Activated naive CD4-positive, alpha-beta T cell treated with anti-CD3 and anti-CD28 coated beads for 36 hours (primary cell): Measurements from ENCODE around the gene POLG2. TPM values are rescaled to one million over a fixed set of nuclear protein-coding genes. Genes with fewer than 3 reads are reported as not detected.
"Not testable (repeated sequence)": the region's sequence is repeated elsewhere in the genome, so short reads cannot be mapped to it uniquely, and the experiment has no call there.

ENCODE experiments used
- CTCF ChIA-PET: fragments of 350-600 bp; sonication (Branson Sonifier 250); formaldehyde crosslinking; loops from one replicate; lab custom pipeline; 2021; ENCODE audit warnings: antibody characterized with exemption; lab: Charles Lee
- DNase-seq: peaks from one replicate; pipeline ENCODE4 v3.0.0-alpha.2; 2020
- H3K27ac Mint-ChIP-seq: one replicate; pipeline ENCODE4 v1.8.0; 2021; ENCODE audit warnings: mild to moderate bottlenecking, mixed read lengths
- H3K27me3 Mint-ChIP-seq: one replicate; pipeline ENCODE4 v1.8.0; 2021; ENCODE audit warnings: low read depth, mixed read lengths
- H3K36me3 Mint-ChIP-seq: one replicate; pipeline ENCODE4 v1.8.0; 2021; ENCODE audit warnings: low read depth, mixed read lengths
- H3K4me1 Mint-ChIP-seq: one replicate; pipeline ENCODE4 v1.8.0; 2021; ENCODE audit warnings: low read depth, mixed read lengths
- H3K4me3 Mint-ChIP-seq: one replicate; pipeline ENCODE4 v1.8.0; 2021; ENCODE audit warnings: mild to moderate bottlenecking, moderate library complexity, mixed read lengths
- H3K9me3 Mint-ChIP-seq: one replicate; pipeline ENCODE4 v1.8.0; 2021; ENCODE audit warnings: mixed read lengths
- intact Hi-C: fragments of 100-400 bp; cut with micrococcal nuclease; formaldehyde crosslinking; loops from one replicate; pipeline ENCODE4 v1.15.1; 2023
- total RNA-seq, 2 experiments: library from RNA; stranded (reverse); gene quantifications; one replicate each; pipeline ENCODE4 v1.2.3, GENCODE V29; 2021

The POLG2 gene
- total RNA-seq, 2 experiments from 2014 or later = 23.4 to 26.9 TPM

GRCh38 chr17:64498308-64499203 lies 1.7 kb upstream of the POLG2 start:
- DNase-seq = no peak
- Mint-ChIP-seq H3K27ac (peak overlapping the region; percentile 97), H3K36me3 (peaks cover 60% of the 10 kb centered on the region), H3K27me3 (no peaks in the 10 kb centered on the region), H3K4me1 (peaks cover 82% of the 10 kb centered on the region), H3K4me3 (no peak overlapping the region), H3K9me3 (no peaks in the 10 kb centered on the region)
- intact Hi-C loops = loop anchor here (5.0 kb wide), 1 partner anchor 239 kb away; no protein-coding TSS in a partner anchor
- CTCF ChIA-PET = interaction anchor here (0.5 to 1.5 kb wide), 6 partner anchors 17 to 1117 kb away, joined by 3 to 7 read pairs (median 4); no protein-coding TSS in a partner anchor

GRCh38 chr17:64497565-64498035 lies 746 bp upstream of the POLG2 start:
- intact Hi-C loops = loop anchor here (1.0 to 5.0 kb wide), 5 partner anchors 9 to 477 kb away; partner anchors contain the start of genes CEP95, DDX5 and ICAM2
- Mint-ChIP-seq H3K4me3 (peak overlapping the region; percentile 100), H3K4me1 (peaks cover 78% of the 10 kb centered on the region), H3K9me3 (no peaks in the 10 kb centered on the region), H3K27ac (peak overlapping the region; percentile 97), H3K27me3 (no peaks in the 10 kb centered on the region), H3K36me3 (peaks cover 54% of the 10 kb centered on the region)
- CTCF ChIA-PET = interaction anchor here (0.5 to 2.7 kb wide), 7 partner anchors 8 to 152 kb away, joined by 3 to 29 read pairs (median 4); partner anchors contain the start of genes CEP95 and DDX5
- DNase-seq = no peak

GRCh38 chr17:64496348-64496785 lies 487 bp downstream of the POLG2 start:
- Mint-ChIP-seq H3K4me1 (peaks cover 70% of the 10 kb centered on the region), H3K9me3 (no peaks in the 10 kb centered on the region), H3K4me3 (peak overlapping the region; percentile 100), H3K27me3 (no peaks in the 10 kb centered on the region), H3K27ac (peak overlapping the region; percentile 97), H3K36me3 (peaks cover 47% of the 10 kb centered on the region)
- DNase-seq = no peak
- CTCF ChIA-PET = interaction anchor here (0.6 to 2.7 kb wide), 5 partner anchors 9 to 153 kb away, joined by 3 to 29 read pairs (median 3); partner anchors contain the start of genes CEP95 and DDX5
- intact Hi-C loops = loop anchor here (2.0 to 5.0 kb wide), 3 partner anchors 152 to 476 kb away; partner anchors contain the start of gene ICAM2

GRCh38 chr17:64495300-64495699 lies 1.6 kb downstream of the POLG2 start:
- H3K9me3 Mint-ChIP-seq, H3K27ac Mint-ChIP-seq, H3K27me3 Mint-ChIP-seq, DNase-seq: not testable (repeated sequence)
- CTCF ChIA-PET = interaction anchor here (0.6 to 2.7 kb wide), 3 partner anchors 76 to 218 kb away, joined by 3 to 29 read pairs (median 4); no protein-coding TSS in a partner anchor
- H3K36me3 Mint-ChIP-seq = peaks cover 43% of the 10 kb centered on the region
- H3K4me1 Mint-ChIP-seq = peaks cover 62% of the 10 kb centered on the region
- intact Hi-C loops = loop anchor here (5.0 kb wide), 1 partner anchor 242 kb away; no protein-coding TSS in a partner anchor
- H3K4me3 Mint-ChIP-seq = peak overlapping the region; percentile 100

- intact Hi-C loops = no loop called here
- peaks cover 35% of the 10 kb centered on the region for H3K36me3 Mint-ChIP-seq
- H3K9me3 Mint-ChIP-seq = no peaks in the 10 kb centered on the region
- H3K4me3 Mint-ChIP-seq = peak overlapping the region; percentile 68
- no peak for DNase-seq
- H3K27ac Mint-ChIP-seq = no peak overlapping the region
- CTCF ChIA-PET = interaction anchor here (2.0 to 6.6 kb wide), 2 partner anchors 27 to 74 kb away, joined by 4 to 114 read pairs; no protein-coding TSS in a partner anchor
- no peaks in the 10 kb centered on the region for H3K27me3 Mint-ChIP-seq
- H3K4me1 Mint-ChIP-seq = peaks cover 51% of the 10 kb centered on the region
Measured at GRCh38 chr17:64494121-64494520, 2.7 kb downstream of the POLG2 start.

- peaks cover 38% of the 10 kb centered on the region for H3K4me1 Mint-ChIP-seq
- no peaks in the 10 kb centered on the region for H3K27me3 Mint-ChIP-seq
- no peaks in the 10 kb centered on the region for H3K9me3 Mint-ChIP-seq
- no peak for DNase-seq
- no peak overlapping the region for H3K4me3 Mint-ChIP-seq
- peaks cover 34% of the 10 kb centered on the region for H3K36me3 Mint-ChIP-seq
- intact Hi-C loops = loop anchor here (1.0 kb wide), 1 partner anchor 15 kb away; no protein-coding TSS in a partner anchor
- no peak overlapping the region for H3K27ac Mint-ChIP-seq
- CTCF ChIA-PET = interaction anchor here (0.6 to 6.6 kb wide), 10 partner anchors 14 to 250 kb away, joined by 3 to 114 read pairs (median 4); partner anchors contain the start of genes CEP95 and DDX5
Measured at GRCh38 chr17:64492481-64493109, 4.3 kb downstream of the POLG2 start.

- peaks cover 33% of the 10 kb centered on the region for H3K4me1 Mint-ChIP-seq
- CTCF ChIA-PET = interaction anchor here (0.8 to 6.6 kb wide), 8 partner anchors 9 to 164 kb away, joined by 3 to 114 read pairs (median 4); partner anchors contain the start of genes CEP95 and DDX5
- no peaks in the 10 kb centered on the region for H3K27me3 Mint-ChIP-seq
- peaks cover 36% of the 10 kb centered on the region for H3K36me3 Mint-ChIP-seq
- intact Hi-C loops = loop anchor here (1.0 to 2.0 kb wide), 3 partner anchors 15 to 171 kb away; no protein-coding TSS in a partner anchor
- peak overlapping the region; percentile 27 for H3K27ac Mint-ChIP-seq
- DNase-seq = no peak
- H3K9me3 Mint-ChIP-seq = no peaks in the 10 kb centered on the region
- H3K4me3 Mint-ChIP-seq = no peak overlapping the region
Measured at GRCh38 chr17:64491994-64492393, 4.9 kb downstream of the POLG2 start.

GRCh38 chr17:64491034-64491860 lies 5.6 kb downstream of the POLG2 start:
- peaks cover 31% of the 10 kb centered on the region for H3K4me1 Mint-ChIP-seq
- H3K27ac Mint-ChIP-seq = no peak overlapping the region
- CTCF ChIA-PET = interaction anchor here (0.7 to 6.6 kb wide), 13 partner anchors 8 to 201 kb away, joined by 3 to 114 read pairs (median 3); partner anchors contain the start of genes CEP95 and DDX5
- no peaks in the 10 kb centered on the region for H3K9me3 Mint-ChIP-seq
- no peak overlapping the region for H3K4me3 Mint-ChIP-seq
- peak; percentile 75 for DNase-seq
- H3K36me3 Mint-ChIP-seq = peaks cover 34% of the 10 kb centered on the region
- intact Hi-C loops = loop anchor here (1.0 to 2.0 kb wide), 2 partner anchors 71 to 170 kb away; no protein-coding TSS in a partner anchor
- H3K27me3 Mint-ChIP-seq = no peaks in the 10 kb centered on the region

- no peak for DNase-seq
- CTCF ChIA-PET = interaction anchor here (0.6 to 6.6 kb wide), 3 partner anchors 68 to 654 kb away, joined by 3 to 114 read pairs (median 4); no protein-coding TSS in a partner anchor
- Mint-ChIP-seq H3K27ac (no peak overlapping the region), H3K36me3 (peaks cover 39% of the 10 kb centered on the region), H3K27me3 (no peaks in the 10 kb centered on the region), H3K9me3 (no peaks in the 10 kb centered on the region), H3K4me1 (peaks cover 14% of the 10 kb centered on the region), H3K4me3 (no peak overlapping the region)
- intact Hi-C loops = no loop called here
Measured at GRCh38 chr17:64488301-64488700, 8.6 kb downstream of the POLG2 start.

GRCh38 chr17:64484380-64484779 lies 12.5 kb downstream of the POLG2 start:
- intact Hi-C loops = no loop called here
- Mint-ChIP-seq H3K36me3 (peaks cover 21% of the 10 kb centered on the region), H3K27ac (no peak overlapping the region), H3K9me3 (no peaks in the 10 kb centered on the region), H3K4me3 (no peak overlapping the region), H3K27me3 (no peaks in the 10 kb centered on the region), H3K4me1 (peaks cover 4% of the 10 kb centered on the region)
- no peak for DNase-seq
- CTCF ChIA-PET = no interaction called here

GRCh38 chr17:64480951-64481350 lies 15.9 kb downstream of the POLG2 start:
- CTCF ChIA-PET = interaction anchor here (0.6 to 0.9 kb wide), 2 partner anchors 10 to 28 kb away, joined by 3 read pairs; no protein-coding TSS in a partner anchor
- H3K4me3 Mint-ChIP-seq = no peak overlapping the region
- no peak for DNase-seq
- H3K27me3 Mint-ChIP-seq = no peaks in the 10 kb centered on the region
- intact Hi-C loops = no loop called here
- peaks cover 16% of the 10 kb centered on the region for H3K36me3 Mint-ChIP-seq
- H3K27ac Mint-ChIP-seq = no peak overlapping the region
- peaks cover 4% of the 10 kb centered on the region for H3K4me1 Mint-ChIP-seq
- no peaks in the 10 kb centered on the region for H3K9me3 Mint-ChIP-seq
